HG02588 (cell line): ENCODE measurements around the gene OR4D9.

Source experiments
- ATAC-seq: cut with Tn5 transposase; IDR thresholded peaks from one replicate; pipeline ENCODE4 v1.9.1; 2021; ENCODE audit warnings: mild to moderate bottlenecking, moderate library complexity; ENCODE audit not compliant: unreplicated experiment

Gene OR4D9

GRCh38 chr11:59550368-59550841 is 39.1 kb downstream of the OR4D9 start:
- peak; percentile 87 for ATAC-seq

GRCh38 chr11:59550842-59551658 is 39.7 kb downstream of the OR4D9 start:
- ATAC-seq, result peak; percentile 29

GRCh38 chr11:59551659-59552521 is 40.6 kb downstream of the OR4D9 start:
- no peak for ATAC-seq

- ATAC-seq, result no peak
Measured at GRCh38 chr11:59552844-59553243, 41.5 kb downstream of the OR4D9 start.

GRCh38 chr11:59553323-59553722 is 42.0 kb downstream of the OR4D9 start:
- ATAC-seq, result no peak

- no peak for ATAC-seq
Measured at GRCh38 chr11:59555601-59556114, 44.3 kb downstream of the OR4D9 start.

GRCh38 chr11:59556115-59556916 is 45.0 kb downstream of the OR4D9 start:
- ATAC-seq, result peak; percentile 26

- ATAC-seq, result no peak
Measured at GRCh38 chr11:59556917-59557348, 45.6 kb downstream of the OR4D9 start.

- no peak for ATAC-seq
Measured at GRCh38 chr11:59558270-59558643, 46.9 kb downstream of the OR4D9 start.

- ATAC-seq, result peak; percentile 2
Measured at GRCh38 chr11:59559886-59560285, 48.5 kb downstream of the OR4D9 start.

- ATAC-seq, result peak; percentile 26
Measured at GRCh38 chr11:59560290-59560701, 49.0 kb downstream of the OR4D9 start.

GRCh38 chr11:59560702-59561473 is 49.5 kb downstream of the OR4D9 start:
- ATAC-seq, result peak; percentile 34

GRCh38 chr11:59562292-59562691 is 51.0 kb downstream of the OR4D9 start:
- no peak for ATAC-seq
